Sigmoid colon (tissue), 4 donors: Measurements from ENCODE around the gene BCAT1.

ENCODE experiments used
- CTCF ChIP-seq, 4 experiments: fragments of 450-650 bp in 3 of 4; fragments of 200-600 bp in 1 of 4; IDR thresholded peaks; one replicate each; pipeline ENCODE4 v1.5.1; 2016 to 2019; ENCODE audit warnings: antibody characterized with exemption in 4 of 4, mild to moderate bottlenecking in 3 of 4, moderate library complexity in 2 of 4
- POLR2AphosphoS5 ChIP-seq, 4 donors: sonication (generic); formaldehyde crosslinking; IDR thresholded peaks; one replicate each; pipeline ENCODE4 v1.6.1; 2017; ENCODE audit warnings: antibody characterized with exemption in 4 of 4

GRCh38 chr12:24808651-24809050 is 140.2 kb downstream of the BCAT1 start:
- no peak for TF ChIP-seq CTCF (IDR thresholded peaks at IDR 0.05)
- TF ChIP-seq POLR2AphosphoS5 (IDR thresholded peaks at IDR 0.05), result no peak
